ENCODE data around the gene ATP9A.

- TF ChIP-seq POLR2A (IDR thresholded peaks at IDR 0.05) (no peak), POLR2AphosphoS5 (IDR thresholded peaks at IDR 0.05) (no peak), CTCF (IDR thresholded peaks at IDR 0.05) (no peak), EP300 (IDR thresholded peaks at IDR 0.05) (no peak)
These were observed 80.6 kb downstream of the ATP9A start for GRCh38 chr20:51687630-51688029.
